22Rv1 (cell line): ENCODE measurements around the gene EFHD2.

ENCODE experiments used
- ZFX ChIP-seq: fragments of 450-650 bp; IDR thresholded peaks from 2 replicates; pipeline ENCODE4 v1.6.1; 2017; ENCODE audit warnings: antibody characterized with exemption, borderline replicate concordance
- TF ChIP-seq, protein P1 (sequence below): fragments of 450-650 bp; IDR thresholded peaks from 2 replicates; pipeline ENCODE4 v1.5.1; 2017; ENCODE audit warnings: mild to moderate bottlenecking

DNA sequence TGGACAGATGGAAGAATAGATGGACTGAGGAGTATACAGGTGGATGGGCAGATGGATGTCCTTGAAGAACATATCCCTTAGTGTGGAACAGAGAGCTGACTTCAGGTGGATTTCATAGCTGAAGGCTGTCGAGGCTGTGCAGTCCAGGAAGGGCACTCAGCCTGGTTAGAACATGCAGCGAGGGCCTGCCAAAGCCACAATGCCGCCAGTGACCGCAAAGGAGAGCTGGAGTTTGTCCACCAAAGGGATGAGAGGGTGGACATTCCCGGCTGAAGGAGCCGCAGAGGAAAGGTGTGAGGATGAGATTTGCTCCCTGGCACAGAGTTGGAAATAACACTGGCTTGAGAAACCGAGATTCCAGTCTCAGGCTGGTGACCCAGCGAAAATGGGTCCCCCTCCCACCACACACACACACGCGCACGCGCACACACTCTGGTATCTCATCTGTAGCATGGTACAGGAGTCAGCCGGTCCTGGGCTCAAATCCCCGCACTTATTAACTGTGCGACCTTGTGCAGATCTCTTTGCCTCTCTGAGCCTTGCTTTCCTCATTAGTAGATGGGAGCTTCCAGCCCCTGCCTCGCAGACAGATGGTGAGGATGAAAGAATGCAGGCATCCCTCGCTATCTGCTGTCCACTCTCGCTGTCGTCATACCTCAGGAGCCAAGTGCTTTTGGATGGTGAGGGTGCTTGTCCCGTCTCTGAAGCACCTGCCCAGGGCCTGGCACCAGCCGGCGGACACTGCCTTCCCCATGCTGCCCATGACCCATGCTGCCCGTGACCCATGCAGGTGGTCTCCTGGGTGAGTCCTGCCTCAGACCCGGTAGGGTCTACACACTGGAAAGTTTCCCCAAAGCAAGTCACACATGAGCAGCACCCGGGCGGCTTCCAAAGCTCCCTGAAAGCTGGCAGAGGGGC lies 26.8 kb upstream of the EFHD2 start:
- TF ChIP-seq, protein P1, sequence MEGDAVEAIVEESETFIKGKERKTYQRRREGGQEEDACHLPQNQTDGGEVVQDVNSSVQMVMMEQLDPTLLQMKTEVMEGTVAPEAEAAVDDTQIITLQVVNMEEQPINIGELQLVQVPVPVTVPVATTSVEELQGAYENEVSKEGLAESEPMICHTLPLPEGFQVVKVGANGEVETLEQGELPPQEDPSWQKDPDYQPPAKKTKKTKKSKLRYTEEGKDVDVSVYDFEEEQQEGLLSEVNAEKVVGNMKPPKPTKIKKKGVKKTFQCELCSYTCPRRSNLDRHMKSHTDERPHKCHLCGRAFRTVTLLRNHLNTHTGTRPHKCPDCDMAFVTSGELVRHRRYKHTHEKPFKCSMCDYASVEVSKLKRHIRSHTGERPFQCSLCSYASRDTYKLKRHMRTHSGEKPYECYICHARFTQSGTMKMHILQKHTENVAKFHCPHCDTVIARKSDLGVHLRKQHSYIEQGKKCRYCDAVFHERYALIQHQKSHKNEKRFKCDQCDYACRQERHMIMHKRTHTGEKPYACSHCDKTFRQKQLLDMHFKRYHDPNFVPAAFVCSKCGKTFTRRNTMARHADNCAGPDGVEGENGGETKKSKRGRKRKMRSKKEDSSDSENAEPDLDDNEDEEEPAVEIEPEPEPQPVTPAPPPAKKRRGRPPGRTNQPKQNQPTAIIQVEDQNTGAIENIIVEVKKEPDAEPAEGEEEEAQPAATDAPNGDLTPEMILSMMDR: no peak
- no peak for TF ChIP-seq ZFX
